Activated CD4-positive, alpha-beta T cell treated with anti-CD3 and anti-CD28 coated beads, Interleukin-2, amount 50 U/mL, for 24 hours (primary cell): ENCODE results near the gene TRIL.

Source experiments
- DNase-seq, 2 donors: peaks; one replicate each; pipeline ENCODE4 v3.0.0-alpha.2; 2020; ENCODE audit warnings: low read depth in 1 of 2, low spot score in 1 of 2

Gene TRIL

DNA sequence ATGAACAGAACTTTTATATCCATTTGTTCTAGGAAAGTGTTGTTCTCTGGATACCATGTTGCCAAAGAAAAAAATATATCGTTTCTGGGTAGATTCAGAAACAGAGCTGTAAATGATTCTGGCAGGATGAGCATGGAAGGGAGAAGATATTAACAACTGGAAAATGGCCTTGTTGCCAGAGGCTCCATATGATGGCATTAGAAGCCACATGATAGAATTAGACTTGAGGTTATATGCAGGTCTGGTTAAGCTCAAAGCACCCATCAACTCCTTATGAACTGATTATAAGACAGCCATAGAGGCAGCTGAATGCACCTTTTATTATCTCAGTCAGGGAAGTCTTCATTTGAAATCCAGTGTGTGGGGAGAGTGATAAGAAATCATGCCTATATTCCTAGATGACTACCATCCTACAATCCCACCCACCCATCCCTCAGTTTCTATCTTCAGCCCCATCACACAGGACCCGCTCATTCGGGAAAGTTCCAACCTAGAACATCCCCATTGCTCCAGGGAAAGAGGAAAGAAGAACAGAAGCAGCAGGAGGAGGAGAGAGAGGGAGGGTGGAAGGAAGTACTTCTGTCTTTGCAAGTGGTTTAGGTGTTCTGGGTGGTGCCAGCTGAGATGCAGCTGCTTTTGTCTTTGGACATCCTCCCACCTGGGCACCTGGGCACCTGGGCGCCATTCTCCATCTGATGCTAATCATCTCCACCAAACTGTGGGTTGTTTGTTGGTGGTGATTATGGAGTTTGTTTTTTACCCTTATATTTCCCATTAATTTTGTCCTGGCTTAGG is 25.5 kb upstream of the TRIL start:
- DNase-seq: no peak

DNA sequence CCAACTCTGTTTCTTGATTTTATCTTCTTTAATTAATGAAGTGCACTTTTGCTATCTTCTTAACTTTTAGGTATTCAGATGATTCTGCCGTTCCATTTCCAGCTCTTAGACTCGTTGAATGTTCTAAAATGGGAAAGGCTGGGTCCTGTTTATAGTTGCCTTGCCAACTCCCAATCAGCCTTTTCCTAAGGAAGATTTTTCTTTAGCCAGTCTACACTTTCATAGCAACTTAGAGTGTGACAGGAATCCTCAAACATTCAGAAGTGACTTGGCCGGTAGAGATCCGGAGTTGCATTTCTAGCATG is 23.0 kb upstream of the TRIL start:
- no peak for DNase-seq

DNA sequence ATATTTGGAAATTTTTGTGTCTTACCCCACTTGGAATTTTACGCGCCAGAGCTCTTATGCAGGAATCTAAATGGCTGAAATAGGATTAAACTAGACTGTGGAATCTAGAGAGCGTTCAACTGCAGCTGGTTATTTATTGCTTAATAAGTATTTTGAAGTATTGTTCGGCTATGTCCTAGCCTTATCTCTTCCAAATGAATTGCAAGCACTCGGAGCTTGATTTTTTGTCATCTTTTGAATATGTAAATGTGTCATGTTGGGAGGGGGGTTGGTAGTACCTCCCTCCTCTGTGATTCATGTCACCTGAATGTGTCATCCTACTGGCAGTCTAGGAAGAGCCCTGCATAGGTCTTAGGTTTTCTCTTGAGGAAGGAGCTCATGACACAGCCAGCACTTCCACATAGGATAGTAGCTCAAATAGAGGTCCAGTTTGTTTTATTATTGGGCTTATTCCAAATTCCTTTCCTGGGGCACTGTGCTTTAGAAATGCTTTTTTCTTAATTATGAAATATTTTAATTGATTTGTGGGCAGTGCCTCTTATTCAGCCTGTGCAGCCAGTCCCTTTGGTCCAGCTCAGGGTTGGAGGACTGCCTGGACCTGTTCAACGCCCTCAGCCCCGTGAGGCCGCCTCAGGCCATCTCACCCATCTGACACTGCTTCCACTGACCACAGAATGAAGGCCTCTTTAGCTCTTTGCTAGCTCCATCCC is 22.5 kb upstream of the TRIL start:
- no peak for DNase-seq

DNA sequence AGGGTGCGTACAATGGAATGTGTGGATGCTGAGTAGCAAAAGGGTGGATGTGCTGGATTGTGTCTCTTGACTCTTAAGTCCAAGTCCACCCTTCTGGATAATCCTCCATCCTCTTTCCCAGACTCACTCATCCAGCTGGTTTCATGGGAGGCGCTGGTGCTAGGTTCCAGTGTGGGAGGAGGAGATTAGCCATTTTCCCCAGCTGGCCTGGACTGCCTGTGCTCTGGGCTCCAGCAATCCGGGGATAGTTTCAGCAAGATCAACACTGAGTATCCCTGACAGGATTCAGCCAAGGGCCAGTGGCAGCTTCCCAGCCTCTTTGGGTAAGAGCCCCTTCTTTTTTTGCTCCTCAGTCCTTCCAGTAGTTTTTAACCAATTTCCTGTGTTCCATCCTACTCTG is 21.6 kb upstream of the TRIL start:
- no peak for DNase-seq

- no peak for DNase-seq
These were observed 19.8 kb upstream of the TRIL start for GRCh38 chr7:28977881-28978280.

DNA sequence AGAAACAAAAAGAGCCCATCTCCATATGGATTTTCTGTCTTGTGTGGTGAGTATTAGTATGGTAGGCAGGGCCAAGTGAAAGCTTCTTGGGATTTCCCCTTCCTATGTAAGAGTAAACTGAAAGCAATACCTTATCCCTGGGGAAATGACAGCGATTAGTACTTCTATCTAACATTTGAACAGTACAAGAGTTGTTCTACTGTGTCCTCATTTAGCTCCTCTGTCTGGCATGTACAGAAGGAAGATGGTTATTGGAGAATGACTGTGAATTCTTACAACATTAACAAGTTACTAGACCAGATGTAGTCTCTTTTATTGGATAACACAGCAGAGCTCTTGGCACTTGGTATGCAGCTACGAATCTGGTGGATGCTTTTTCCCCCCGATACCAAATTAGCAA is 17.9 kb upstream of the TRIL start:
- DNase-seq: no peak

- no peak for DNase-seq
These were observed 15.5 kb upstream of the TRIL start for GRCh38 chr7:28973591-28973990.

DNA sequence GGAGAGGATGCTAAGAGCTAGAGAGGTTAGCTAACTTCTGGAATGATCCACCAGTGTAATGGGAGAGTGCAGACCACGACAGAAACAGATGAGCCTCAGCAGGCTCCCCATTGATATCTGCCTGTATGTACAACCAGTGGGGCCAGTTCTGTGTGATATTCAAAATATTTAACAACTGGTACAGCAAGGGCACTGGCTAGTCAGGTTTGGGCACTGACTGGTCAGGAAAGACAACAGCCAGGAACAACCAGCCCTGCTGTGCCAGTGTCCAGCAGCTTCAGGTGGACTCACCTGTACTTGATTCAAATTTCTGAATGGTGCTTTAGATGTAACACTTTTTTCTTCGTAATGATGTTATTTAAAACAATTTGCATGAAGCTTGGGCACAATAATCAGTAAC is 5.9 kb upstream of the TRIL start:
- DNase-seq: no peak

DNA sequence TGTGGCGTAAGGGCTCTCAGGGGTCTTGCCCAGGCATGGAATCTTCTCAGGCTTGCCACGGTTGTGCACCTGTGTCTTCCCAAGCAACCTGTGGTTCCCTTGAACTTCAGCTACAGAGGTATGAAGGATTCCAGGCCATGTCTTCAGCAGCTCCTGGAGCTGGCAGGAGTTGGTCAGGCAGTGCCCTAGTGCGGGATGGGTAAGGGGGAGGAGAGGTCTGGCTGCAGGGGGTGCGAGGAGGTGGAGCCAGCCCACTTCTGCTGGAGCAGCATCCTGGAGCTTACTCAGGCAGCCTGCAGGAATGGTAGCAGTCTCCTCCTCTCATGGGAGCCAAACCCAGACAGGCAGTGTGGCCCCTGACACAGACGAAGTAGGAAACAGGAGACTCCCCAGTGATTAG is 3.8 kb upstream of the TRIL start:
- DNase-seq: no peak

DNA sequence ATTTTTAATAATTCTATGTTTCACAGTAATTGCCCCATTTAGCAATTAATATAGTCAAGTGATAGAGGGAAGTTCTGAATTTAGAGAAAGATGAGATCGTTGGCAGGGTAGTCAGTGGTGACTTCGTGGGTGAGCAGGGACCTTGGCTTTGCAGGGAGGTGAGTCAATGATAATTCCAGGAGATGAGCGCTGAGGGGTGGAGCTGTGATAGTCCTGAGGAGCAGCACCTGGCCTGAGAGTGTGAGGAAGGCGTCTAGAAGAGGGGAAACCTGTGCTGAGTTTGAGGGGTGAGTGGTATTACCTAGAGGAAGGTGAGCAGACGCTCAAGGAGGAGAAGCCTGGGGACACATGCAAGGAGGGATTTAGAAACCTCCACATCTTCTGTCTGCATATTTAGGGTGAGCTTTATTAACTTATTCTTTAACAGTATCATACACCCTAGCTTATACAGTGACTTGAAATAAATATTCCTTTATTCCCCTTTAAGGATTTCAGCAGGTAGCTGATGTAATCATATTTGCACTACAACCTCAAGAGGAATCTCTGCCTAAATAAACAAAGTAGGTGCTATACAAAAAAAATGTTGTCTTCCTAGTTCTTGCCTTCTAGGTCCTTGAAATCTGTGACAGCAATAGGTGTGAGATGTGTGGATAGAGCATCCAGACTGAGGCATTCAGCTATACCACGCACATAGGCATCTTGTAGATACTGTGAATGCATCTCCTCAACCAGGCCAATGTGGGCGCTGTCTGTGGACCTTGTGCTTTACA is 2.1 kb upstream of the TRIL start:
- DNase-seq: no peak

- no peak for DNase-seq
These were observed 834 bp upstream of the TRIL start for GRCh38 chr7:28958980-28959347.

GRCh38 chr7:28957751-28958234 is 337 bp downstream of the TRIL start:
- DNase-seq: no peak

- no peak for DNase-seq
These were observed 923 bp downstream of the TRIL start for GRCh38 chr7:28957064-28957750.

- no peak for DNase-seq
These were observed 1.5 kb downstream of the TRIL start for GRCh38 chr7:28956608-28957063.

- no peak for DNase-seq
These were observed 2.2 kb downstream of the TRIL start for GRCh38 chr7:28955718-28956607.

- no peak for DNase-seq
These were observed 2.8 kb downstream of the TRIL start for GRCh38 chr7:28955356-28955717.

DNA sequence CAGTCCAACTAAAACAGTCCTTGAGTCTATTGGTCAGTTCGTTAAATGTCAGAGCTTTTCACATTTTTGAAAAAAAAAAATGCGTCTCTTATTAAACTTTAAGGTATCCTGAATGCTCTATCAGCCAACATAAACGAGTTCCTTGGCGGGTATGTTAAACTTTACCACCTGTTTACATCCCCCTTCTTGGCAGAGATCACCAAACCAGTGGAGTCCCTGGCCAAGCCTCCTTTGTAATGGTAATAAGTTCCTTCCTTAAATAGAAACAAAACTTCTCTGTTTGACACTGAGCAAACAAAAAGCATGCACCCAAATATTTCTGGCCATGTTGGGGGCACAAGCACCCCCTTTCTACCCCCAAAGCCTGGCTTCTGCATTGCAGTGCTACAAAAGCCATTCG is 3.2 kb downstream of the TRIL start:
- no peak for DNase-seq

DNA sequence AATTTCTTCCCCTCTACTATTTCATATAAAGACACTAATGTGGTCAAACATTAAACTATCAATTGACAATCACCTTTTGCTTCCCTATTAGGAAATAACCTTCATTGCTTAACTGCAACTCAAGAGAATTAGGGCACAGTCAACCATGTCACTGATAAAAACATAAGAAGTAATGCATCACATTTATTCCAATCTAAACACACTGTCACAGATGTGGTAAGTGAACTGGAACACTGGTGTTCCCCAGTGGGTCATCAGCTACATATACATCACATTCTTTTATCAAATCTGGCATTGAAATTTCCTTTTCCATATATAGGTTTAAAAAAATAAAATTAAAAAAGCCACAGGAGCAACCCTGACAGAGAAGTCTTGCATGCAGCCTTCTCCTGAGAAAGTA is 3.7 kb downstream of the TRIL start:
- no peak for DNase-seq

GRCh38 chr7:28953633-28954032 is 4.5 kb downstream of the TRIL start:
- DNase-seq: no peak

DNA sequence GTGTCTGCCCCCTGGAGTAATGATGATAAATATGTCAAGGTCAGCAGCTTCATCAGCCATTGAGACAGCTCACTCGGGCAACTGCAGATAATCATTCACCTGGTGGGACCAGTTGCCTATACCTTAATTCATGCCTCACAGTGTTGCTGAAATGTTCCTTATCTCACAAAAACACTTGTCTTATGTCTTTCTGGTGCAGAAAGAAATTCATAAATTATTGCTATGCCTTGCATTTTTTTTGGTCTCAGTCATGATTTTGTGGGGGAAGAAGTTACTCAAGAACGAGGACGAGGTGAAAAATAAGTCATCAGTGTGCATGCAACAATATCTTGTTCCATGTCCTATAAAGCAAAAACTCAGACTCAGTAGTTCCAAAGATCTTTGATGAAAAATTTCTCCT is 16.0 kb downstream of the TRIL start:
- DNase-seq: no peak

GRCh38 chr7:28941633-28942032 is 16.5 kb downstream of the TRIL start:
- DNase-seq: no peak
